DMS114 treated with DMSO at 0.1 percent for 48 hours (cell line): ENCODE results near the gene CNTNAP1.
"Not testable (repeated sequence)": the region's sequence is repeated elsewhere in the genome, so short reads cannot be mapped to it uniquely, and the experiment has no call there.

Experiments
- DNase-seq: peaks from one replicate; lab custom pipeline; 2025; ENCODE audit not compliant: unreplicated experiment; lab: John Stamatoyannopoulos, UW

Gene CNTNAP1

DNA sequence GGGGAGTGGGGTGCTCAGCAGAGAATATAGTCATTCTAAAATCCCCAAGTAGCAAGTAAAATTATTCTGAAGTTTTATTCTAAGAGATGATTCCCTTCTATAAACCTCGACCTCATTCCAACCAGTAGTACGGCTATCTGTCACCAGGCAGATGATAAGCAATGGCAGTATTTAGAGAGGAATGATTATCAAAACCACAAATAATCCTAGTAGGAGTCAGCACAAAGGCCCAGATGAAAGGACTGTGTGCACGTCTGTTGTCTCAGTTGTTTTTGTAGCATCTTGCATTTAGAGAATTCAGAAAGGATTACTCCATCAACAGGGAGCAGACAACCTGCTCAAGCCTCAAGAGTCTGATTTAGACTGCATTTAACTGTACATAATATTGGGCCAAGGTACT lies 41.3 kb downstream of the CNTNAP1 start:
- no peak for DNase-seq

DNA sequence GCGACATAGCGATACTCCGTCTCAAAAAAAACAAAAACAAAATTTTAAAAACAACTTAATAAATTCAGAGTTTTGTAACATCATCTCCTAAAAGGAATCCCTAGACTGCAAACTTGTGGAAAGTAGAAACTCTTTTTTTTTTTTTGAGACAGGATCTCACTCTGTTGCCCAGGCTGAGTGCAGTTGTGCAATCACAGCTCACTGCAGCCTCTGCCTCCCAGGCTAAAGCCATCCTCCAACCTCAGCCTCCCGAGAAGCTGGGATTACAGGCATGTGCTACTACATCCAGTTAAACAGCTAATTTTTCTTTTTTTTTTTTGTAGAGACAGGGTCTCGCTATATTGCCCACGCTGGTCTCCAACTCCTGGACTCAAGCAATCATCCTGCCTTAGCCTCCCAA lies 42.8 kb downstream of the CNTNAP1 start:
- DNase-seq = no peak

DNA sequence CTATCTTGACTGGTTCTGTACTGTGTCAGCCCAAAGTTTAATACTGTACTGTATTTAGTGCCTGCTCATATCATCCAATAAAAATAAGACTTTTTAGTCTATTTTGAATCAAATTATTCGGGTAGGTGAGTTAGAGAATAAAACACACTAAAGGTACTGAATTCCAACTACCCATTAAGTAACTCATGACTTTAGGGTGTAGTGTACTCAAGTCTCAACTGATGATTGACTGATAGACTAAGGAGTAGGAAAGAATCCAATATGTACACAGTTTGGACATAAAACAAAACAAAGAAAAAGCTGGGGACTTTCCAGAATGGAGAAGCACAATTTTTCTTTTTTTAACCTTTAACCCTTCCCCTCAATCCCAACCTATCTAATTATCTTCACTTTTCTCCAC lies 58.4 kb downstream of the CNTNAP1 start:
- DNase-seq = no peak

DNA sequence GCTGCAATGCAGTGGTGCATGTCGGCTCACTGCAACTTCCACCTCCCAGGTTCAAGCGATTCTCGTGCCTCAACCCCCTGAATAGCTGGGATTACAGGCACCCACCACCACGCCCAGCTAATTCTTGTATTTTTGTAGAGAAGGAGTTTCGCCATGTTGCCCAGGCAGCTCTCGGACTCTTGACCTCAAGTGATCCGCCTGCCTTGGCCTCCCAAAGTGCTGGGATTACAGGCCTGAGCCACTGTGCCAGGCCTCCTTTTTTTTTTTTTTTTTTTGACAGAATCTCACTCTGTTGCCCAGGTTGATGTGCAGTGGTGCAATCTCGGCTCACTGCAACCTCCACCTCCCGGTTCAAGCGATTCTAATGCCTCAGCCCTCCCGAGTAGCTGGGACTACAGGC lies 60.6 kb downstream of the CNTNAP1 start:
- DNase-seq = not testable (repeated sequence)

DNA sequence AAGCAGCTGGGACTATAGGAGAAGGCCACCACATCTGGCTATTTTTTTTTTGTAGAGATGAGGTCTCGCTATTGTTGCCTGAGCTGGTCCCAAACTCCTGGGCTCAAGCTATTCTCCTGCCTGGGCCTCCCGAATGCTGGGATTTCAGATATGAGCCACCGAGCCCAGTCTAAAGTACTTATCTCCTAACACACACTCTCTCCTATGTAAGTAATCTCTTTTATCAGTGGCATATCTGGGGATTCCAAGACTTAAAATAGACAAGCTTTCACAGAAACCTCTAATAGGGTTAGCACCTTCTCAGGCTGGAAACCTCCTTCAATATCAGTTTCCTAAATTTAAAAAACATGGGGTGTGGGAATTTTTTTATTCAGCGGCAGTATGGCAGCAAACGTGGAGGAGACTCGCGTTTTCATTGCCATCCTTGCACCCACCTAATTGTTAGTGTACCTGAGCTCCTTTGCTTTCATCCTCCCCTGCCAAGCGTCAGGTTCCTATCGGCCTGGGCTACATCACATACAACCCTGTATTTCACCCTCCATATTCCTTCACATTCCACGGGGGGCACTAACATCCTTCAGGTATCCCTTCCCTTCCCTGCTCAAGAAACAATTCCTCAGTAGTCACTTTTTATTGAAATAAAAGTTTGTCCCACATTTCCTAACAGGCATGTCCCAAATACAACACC lies 61.4 kb downstream of the CNTNAP1 start:
- peak; percentile 21 for DNase-seq

DNA sequence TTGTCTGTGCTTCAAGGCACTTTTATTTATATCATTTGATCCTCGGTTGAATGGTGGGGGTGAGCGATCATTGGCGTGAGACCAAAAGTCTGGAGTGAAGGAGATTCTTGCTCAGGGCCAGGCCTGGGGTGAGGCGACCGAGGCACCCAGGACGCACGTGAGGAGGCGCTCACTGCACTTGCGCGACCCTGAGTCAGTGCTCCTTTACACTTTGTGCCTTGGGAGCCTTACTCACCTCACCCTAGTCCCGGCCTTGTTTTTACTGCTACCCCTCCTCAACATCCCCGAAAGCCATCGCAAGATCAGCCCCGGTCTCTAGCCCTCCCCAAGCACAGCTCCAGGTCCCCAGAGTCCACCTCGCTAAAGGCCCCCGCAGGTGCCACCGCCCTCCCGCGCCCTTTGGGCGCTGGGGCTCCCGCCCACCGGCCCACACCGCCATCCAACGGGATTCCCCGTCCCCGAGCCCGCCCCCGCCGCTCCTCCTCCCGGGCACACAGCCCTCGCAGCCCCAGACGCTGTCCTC lies 62.0 kb downstream of the CNTNAP1 start:
- no peak for DNase-seq

DNA sequence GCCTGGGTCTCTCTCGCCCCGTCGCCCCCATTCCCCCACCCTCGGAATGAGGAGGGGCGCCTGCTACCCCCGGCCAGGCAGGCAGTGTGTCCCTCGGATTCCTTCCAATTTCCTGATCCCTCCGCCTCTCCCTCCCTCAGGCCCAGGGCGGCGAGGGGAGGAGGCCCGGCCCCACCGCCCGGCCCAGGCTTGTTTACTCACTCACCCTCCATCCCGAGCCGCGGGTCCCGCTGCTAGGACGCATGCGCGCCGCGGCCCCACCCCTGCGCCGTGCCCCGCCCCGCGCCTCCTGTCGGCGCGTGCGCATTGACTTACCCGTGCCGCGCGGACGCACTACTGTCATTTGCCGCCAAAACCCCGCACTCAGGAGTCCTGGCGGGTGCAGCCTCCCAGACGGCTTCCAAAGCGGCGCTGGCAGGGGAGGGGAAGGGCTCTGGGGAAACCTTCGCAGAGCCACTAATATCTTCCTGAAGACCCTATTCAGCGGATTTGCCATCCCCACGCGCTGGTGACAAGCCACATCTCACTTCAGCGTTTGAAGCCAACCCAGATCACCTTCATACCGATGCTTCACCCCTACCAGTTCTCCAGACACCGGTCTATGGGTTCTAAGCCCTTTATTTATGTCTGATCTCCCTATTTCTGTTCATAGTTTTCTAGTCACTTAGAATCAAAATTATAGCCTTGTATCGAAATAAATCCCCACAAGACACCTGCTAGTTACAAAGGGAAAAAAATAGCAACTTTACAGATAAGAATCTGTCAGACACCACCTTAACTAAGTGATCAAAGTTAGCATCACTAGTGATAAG lies 62.7 kb downstream of the CNTNAP1 start, which contains the start of gene EZH1:
EZH1 (minus strand) TSS at position 235 of the 812 bp plus-strand sequence. CDS start 16,099 bp downstream, outside the sequence.
- peak; percentile 76 for DNase-seq

DNA sequence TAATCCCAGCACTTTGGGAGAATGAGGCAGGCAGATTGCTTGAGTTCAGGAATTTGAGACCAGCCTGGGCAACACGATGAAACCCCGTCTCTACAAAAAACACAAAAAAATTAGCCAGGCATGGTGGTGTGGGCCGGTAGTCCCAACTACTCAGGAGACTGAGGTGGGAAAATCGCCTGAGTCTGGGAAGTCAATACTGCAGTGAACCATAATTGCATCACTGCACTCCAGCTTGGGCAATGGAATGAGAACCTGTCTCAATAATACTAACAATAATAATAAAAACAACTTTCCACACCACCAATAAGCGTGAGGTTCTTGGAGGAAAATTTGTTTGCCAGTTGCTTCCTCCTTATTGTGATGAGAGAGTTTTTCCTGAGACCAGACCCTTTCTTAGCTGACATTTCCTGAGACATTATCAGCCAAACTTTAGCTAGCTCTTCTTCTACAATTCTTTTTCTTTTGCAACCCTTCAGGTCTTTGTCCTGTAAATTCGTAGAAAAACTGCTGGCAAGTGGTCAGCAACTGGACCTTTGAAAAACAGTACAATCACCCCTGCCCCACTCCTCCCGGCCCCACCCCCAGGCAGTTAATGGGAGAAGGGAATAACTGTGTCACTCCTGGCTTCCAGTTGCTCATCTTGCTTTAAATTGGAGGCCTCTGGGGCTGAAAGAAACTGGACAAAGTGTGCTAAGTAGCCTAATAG lies 66.0 kb downstream of the CNTNAP1 start:
- DNase-seq = no peak

DNA sequence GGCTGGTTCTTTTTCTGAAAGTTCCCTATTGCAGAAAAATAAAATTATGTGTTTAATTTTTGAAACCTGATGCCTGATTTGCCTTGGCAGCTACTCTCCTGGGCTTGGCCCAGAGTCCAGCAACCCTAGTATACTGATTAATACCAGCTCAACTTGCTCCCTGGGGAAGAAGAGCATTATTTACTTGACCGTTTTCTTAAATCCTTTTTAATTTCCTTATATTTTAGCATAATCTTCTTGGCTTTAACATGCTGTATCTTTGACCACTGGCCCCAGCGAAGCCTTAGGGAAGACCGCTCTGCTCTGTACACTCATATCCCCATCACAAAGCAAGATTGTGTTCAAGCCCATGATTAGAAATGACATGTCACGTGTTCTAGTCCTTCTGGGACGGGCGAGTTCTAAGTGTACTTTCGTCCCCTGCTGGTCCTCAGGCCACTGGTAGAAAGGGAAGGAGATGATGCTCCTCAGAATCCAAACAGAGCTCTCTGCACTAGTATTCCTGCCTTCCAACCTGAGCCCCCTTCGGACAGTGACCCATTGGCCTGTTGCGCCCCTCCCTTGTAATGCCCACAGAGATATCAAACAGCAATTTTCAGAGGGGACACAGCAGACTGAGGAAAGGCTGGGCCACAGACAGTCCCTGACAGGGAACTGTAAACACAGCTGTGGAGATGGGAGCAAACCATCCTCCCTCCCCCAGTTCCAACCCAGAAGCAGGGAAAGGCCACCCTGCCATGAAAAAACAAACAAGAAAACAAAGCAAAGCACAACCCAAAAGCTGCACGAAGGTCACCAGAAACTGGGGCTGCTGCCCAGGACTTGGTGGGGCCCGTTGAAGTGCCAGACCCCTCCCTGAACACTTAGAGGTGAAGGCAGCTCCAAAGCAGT lies 66.8 kb downstream of the CNTNAP1 start:
- DNase-seq = no peak
